Right lobe of liver (tissue), 4 donors: ENCODE measurements around the gene CCNT1.
"Not testable (repeated sequence)": the region's sequence is repeated elsewhere in the genome, so short reads cannot be mapped to it uniquely, and the experiment has no call there.

Experiments used
- CTCF ChIP-seq, 4 donors: fragments of 200-600 bp in 3 of 4; fragments of 450-650 bp in 1 of 4; IDR thresholded peaks; one replicate each; pipeline versions ENCODE4 v1.5.1 to v1.8.0; 2016 to 2022; ENCODE audit warnings: antibody characterized with exemption in 4 of 4, mild to moderate bottlenecking in 2 of 4
- POLR2A ChIP-seq: fragments of 450-650 bp; IDR thresholded peaks from one replicate; pipeline ENCODE4 v1.6.1; 2017; ENCODE audit warnings: antibody characterized with exemption, mild to moderate bottlenecking
- donor health status: DM: no; HTN: no; CAD: no.
- donor health status: DM: no; HTN: no; CAD: no.
- donor health status: DM: no; HTN: yes; CAD: no.

GRCh38 chr12:48720737-48721136 is 4.2 kb upstream of the CCNT1 start:
- not testable (repeated sequence) for TF ChIP-seq CTCF (IDR thresholded peaks at IDR 0.05); POLR2A
